ENCODE data around the gene TNNT1.

The TNNT1 gene

GRCh38 chr19:55141696-55142095, 7.3 kb downstream of the TNNT1 start:
- DNase-seq (ENCODE audit: low spot score): no peak

GRCh38 chr19:55137915-55138314, 11.1 kb downstream of the TNNT1 start:
- DNase-seq (ENCODE audit: low spot score): no peak

GRCh38 chr19:55136399-55137102, 12.5 kb downstream of the TNNT1 start:
- no peak for DNase-seq (ENCODE audit: low spot score)

GRCh38 chr19:55134736-55135135, 14.3 kb downstream of the TNNT1 start:
- DNase-seq (ENCODE audit: low spot score): no peak

- no peak for DNase-seq (ENCODE audit: low spot score)
Measured at GRCh38 chr19:55133639-55134444, 15.2 kb downstream of the TNNT1 start.

GRCh38 chr19:55132453-55133129, 16.4 kb downstream of the TNNT1 start:
- DNase-seq (ENCODE audit: low spot score): no peak

- DNase-seq (ENCODE audit: low spot score): no peak
Measured at GRCh38 chr19:55131421-55131820, 17.6 kb downstream of the TNNT1 start.

- no peak for DNase-seq (ENCODE audit: low spot score)
Measured at GRCh38 chr19:55119053-55119452, 30.0 kb downstream of the TNNT1 start.

- no peak for DNase-seq (ENCODE audit: low spot score)
Measured at GRCh38 chr19:55118401-55118991, 30.5 kb downstream of the TNNT1 start.

- DNase-seq (ENCODE audit: low spot score): peak; percentile 99
Measured at GRCh38 chr19:55117663-55118391, 31.2 kb downstream of the TNNT1 start.

GRCh38 chr19:55116859-55117662, 31.9 kb downstream of the TNNT1 start, which contains the start of gene PPP1R12C:
Gene PPP1R12C (minus strand): TSS chr19:55117637. CDS start chr19:55117543, 94 bp downstream.
- DNase-seq (ENCODE audit: low spot score): no peak

- DNase-seq (ENCODE audit: low spot score): peak; percentile 86
Measured at GRCh38 chr19:55116232-55116858, 32.7 kb downstream of the TNNT1 start.

GRCh38 chr19:55115446-55116065, 33.5 kb downstream of the TNNT1 start:
- DNase-seq (ENCODE audit: low spot score): no peak

- DNase-seq (ENCODE audit: low spot score): no peak
Measured at GRCh38 chr19:55114566-55115145, 34.4 kb downstream of the TNNT1 start.

- DNase-seq (ENCODE audit: low spot score): peak; percentile 95
Measured at GRCh38 chr19:55113570-55114039, 35.4 kb downstream of the TNNT1 start.

- no peak for DNase-seq (ENCODE audit: low spot score)
Measured at GRCh38 chr19:55112777-55113569, 36.0 kb downstream of the TNNT1 start.

GRCh38 chr19:55112246-55112776, 36.7 kb downstream of the TNNT1 start:
- DNase-seq (ENCODE audit: low spot score): no peak

GRCh38 chr19:55111238-55111831, 37.7 kb downstream of the TNNT1 start:
- no peak for DNase-seq (ENCODE audit: low spot score)

All from AG08396 (cell line).